ENCODE data around the gene CADM1.

DNA sequence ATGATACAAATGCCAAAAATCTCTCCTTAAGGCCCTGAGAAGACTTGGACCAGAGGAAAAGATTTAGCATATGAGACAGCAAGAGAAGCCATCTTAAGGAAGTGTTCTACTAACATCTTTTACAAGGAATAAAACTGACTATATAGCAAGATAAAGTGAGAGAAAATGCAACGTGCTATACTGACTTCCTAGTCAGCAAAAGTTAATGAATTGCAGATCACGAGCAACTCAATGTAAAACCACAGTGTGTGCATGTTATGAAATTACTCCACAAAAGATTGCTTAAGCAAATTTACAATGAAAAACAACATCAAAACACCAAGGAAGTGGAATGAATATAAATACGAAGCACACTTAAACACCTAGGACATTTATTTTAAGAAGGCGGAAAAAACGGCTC, 187.5 kb downstream of the CADM1 start:
- TF ChIP-seq, protein P1, sequence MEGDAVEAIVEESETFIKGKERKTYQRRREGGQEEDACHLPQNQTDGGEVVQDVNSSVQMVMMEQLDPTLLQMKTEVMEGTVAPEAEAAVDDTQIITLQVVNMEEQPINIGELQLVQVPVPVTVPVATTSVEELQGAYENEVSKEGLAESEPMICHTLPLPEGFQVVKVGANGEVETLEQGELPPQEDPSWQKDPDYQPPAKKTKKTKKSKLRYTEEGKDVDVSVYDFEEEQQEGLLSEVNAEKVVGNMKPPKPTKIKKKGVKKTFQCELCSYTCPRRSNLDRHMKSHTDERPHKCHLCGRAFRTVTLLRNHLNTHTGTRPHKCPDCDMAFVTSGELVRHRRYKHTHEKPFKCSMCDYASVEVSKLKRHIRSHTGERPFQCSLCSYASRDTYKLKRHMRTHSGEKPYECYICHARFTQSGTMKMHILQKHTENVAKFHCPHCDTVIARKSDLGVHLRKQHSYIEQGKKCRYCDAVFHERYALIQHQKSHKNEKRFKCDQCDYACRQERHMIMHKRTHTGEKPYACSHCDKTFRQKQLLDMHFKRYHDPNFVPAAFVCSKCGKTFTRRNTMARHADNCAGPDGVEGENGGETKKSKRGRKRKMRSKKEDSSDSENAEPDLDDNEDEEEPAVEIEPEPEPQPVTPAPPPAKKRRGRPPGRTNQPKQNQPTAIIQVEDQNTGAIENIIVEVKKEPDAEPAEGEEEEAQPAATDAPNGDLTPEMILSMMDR (IDR thresholded peaks at IDR 0.05; ENCODE audit: extremely low read depth in 1 of 2, insufficient read depth in 1 of 2, low read depth in 1 of 2, low read length in 2 of 2): no peak
- TF ChIP-seq, protein P2, sequence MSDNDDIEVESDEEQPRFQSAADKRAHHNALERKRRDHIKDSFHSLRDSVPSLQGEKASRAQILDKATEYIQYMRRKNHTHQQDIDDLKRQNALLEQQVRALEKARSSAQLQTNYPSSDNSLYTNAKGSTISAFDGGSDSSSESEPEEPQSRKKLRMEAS (IDR thresholded peaks at IDR 0.05; ENCODE audit: insufficient read depth, insufficient read length): no peak
- no peak for TF ChIP-seq POLR2A (IDR thresholded peaks at IDR 0.05; ENCODE audit: low read depth, low read length)
- TF ChIP-seq JUN (IDR thresholded peaks at IDR 0.05; ENCODE audit: borderline replicate concordance, insufficient read depth, insufficient read length, low read depth): no peak
- no peak for TF ChIP-seq POLR2AphosphoS5 (IDR thresholded peaks at IDR 0.05; ENCODE audit: insufficient read depth, low read depth, low read length)
- no peak for TF ChIP-seq EZH2 (IDR thresholded peaks at IDR 0.05; ENCODE audit: borderline replicate concordance, low read depth, low read length, severe bottlenecking)
